Measurements from ENCODE around the gene LCN12.

The LCN12 gene

DNA sequence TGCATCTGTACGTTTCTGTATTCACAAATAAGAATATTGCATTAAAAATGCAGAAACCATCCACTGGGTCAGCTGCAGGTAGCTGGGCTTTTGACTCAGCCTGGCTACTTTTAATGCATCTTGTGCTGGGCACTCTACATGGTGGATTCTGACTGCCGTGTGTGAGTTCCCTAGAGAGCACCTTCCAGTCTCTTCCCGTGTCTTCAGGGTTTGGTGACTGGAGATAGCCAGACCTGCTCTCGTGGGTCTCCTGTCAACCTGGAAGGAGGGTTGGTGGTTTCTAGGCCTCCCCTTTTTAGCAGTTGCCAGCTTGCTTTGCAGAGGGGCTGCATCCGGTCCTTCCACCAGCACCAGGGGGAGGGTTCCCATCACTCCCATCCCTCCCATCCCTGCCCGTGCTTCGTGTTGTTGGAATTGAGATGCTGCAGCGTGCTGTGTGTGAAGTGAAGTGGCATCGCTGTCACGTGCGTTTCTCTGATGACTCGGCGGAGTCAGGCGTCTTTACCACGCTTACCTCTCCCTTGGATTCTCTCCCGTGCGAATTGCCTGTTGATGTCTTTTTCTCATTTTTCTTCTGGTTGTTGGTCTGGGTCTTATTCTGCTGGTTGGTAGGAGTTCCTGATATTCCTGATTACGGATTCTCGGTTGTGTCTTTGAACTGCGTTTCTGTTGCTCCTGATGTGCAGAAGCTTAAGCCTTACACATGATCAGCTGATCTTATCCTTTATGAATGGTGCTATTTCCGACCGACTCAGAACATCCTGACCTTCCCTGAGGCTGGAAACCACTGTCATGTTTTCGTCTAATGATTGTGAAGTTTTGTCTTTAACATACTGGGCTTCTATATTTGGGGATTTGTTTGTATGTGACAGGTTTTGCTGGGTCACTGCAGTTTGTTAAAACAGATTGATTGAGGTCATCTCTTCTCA lies 24.5 kb upstream of the LCN12 start:
- no peak for FAIRE-seq

DNA sequence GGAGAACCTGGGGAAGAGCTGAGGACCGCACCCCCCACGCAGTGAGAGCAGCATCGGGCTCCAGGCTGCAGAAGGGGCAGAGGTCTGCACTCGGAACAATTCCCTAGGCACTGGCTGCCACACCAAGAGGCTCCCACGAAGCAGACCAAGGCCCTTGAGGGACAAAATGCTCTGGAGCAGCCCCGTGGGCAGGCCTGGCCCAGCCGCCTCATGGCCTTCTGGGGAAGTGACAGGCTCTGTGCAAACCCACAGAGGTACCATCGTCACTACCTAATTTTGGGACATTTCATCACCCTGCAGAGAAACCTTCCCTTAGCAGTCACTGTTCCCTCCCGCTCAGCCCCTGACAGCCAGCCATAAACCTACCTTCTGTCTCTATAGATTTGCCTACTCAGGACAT lies 23.5 kb upstream of the LCN12 start:
- FAIRE-seq, result no peak

DNA sequence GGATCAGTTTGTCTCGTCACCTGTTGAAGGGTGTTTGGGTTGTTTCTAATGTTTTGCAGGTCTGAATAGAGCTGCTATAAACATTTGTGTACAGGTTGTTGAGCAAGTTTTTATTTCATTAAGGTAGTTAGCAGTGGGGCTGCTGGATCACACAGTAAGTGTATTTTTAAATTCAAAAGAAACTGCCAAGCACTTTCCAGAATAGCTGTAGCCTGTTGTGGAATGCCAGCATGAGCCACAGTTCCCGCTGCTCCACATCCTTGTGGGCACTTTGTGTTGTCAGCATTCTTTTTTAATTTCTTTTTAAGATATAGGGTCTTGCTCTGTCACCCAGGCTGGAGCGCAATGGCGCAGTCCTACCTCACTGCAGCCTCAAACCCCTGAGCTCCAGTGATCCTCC lies 22.1 kb upstream of the LCN12 start:
- FAIRE-seq, result no peak

DNA sequence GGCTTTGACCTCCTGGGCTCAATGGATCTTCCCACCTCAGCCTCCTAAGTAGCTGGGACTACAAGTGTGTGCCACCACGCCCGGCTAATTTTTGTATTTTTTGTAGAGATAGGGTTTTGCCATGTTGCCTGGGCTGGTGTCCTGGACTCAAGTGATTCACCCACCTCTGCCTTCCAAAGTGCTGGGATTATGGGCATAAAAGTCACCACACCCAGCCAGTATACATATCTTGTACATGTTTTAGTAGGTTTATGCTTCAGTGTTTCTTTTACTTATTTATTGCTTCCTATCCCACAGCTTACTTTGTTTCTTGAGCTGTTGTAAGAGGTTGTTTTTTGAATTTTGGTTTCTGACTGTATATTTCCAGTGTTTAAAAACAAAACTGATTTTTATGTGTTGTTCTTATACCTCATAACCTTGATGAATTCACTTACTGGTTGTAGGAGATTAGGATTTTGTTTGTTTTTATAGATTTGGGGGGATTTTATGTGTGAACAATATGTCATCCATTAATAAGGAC lies 20.4 kb upstream of the LCN12 start:
- no peak for FAIRE-seq

DNA sequence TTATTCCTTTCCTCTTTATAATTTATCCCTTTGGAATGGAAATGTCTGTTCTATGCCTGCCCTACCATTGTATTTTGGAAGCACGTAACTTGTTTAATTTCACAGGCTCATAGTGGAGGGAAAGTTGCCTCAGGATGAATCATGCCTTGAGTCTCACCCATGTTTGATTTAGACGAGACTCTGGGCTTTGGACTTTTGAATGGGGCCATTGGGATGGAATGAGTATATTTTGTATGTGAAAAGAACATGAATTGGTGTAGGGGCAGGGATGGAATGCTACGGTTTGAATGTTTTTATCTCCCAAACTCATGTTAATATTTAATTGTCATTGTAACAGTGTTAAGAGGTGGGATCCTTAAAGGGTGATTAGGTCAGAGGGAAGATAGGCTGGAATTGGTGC lies 17.8 kb upstream of the LCN12 start:
- FAIRE-seq, result no peak

DNA sequence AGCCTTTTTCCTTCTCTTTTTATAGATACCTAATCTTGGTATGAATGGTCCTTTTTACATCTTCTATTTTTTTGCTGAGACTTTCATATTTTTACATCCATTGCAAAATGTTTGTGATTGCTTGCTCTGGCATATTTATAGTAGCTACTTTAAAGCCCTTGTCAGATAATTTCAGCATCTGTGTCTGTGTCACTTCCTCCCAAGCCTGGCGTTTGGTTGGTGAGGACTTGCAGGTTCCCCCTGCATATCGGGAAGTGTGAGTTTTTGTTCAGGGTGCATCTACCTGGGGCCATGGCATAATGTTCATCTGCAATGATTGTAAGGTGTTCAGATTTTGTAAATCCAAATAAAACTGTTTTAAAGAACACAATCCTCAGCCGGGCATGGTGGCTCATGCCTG lies 16.4 kb upstream of the LCN12 start:
- no peak for FAIRE-seq

DNA sequence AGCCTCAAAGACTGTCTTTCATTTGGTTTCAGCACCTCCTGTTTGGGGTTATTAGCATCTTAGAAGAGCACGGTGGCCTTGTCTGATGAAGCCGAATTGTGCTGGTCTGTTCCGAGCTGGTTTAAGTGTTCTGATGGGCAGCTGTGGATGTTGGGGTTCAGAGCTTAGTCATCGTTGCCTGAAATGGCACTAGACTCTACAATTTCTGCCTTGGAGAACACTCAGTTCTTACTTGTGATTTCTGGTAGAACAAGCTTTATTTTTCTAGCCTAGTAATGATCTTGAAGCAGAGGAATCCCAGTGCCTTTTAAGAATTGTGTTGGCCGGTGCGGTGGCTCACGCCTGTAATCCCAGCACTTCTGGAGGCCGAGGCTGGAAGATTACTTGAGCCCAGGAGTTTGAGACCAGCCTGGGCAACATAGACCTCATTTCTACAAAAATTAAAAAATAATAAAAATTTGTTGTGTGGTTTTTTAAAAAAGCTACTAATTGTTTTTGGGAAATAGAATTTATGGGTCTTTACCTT lies 15.4 kb upstream of the LCN12 start:
- no peak for FAIRE-seq

DNA sequence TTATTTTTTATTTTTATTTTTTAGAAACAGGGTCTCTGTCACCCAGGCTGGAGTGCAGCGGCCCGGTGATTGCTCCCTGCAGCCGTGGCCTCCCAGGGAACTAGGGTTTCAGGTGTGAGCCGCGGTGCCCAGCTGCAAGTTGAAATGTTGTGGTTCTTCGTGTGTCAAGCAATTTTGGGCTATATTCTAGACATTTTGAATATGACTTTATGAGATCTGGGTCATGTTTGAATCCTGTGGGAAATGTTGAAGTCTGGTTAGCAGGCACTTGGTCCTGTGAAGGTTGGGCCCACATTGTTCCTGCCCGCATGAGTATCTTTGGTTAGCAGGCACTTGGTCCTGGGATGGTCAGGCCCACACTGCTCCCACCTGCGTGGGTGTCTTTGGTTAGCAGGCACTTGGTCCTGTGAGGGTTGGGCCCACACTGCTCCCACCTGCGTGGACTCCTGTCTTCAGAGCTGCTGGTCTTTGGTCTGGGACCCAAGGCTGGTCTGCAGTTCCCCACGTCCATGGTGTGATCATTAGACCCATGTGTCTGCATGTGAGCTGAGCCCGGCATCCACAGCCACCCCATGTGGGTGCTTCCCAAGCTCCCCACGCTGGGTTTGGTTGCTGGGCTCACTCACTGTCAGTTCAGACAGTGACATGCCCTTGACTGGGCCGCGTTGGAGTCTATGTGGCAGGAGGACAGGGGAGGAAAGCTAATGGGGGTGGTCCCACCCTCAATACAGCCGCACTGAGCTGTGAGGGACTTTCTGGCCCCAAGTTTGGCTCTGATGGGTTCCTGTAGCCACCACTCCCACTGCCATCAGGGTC lies 14.7 kb upstream of the LCN12 start:
- no peak for FAIRE-seq

DNA sequence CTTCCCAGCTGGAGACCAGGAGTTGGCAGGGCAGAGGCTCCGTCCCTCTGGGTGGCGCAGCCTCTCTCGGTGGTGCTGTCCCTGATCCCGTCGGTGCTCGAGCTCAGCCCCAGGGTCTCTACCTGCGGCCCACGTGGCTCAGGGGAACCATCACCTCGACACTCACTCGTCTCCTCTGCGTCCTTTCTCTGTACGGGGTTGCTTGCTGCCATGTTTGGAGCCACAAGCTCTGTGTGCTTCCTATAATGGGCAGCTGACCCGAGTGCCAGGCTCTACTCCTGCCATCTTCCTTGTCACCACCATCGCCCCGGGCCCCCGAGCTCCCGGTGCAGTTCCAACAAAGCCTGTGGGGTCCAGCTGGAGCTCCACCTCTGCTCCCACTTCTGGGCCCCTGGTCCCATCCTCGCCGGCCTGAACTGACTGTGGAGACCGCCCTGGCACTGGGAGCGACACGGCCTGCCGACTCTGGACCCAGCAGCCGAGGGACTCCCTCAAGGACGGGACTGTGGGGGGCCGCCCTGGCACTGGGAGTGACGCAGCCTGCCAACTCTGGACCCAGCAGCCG lies 12.6 kb upstream of the LCN12 start:
- FAIRE-seq, result no peak

DNA sequence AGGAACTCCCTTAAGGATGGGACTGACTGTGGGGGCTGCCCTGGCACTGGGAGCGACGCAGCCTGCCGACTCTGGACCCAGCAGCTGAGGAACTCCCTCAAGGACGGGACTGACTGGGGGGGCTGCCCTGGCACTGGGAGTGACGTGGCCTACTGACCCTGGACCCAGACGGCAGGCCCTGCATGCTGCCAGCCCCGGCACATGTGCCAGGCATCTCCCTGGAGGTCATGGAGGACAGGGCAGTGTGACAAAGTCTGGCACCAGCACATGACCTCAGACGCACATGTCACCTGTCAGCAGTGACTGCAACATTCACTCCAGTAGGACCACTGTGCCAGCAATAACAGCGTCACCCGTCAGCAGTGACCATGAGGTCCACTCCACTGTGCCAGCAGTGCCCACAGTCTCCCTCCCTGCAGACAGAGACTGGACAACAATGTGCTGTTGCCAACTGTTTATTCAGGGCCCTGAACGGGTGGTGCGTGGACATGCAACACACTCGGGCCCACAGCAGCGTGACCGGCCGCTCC lies 12.0 kb upstream of the LCN12 start:
- no peak for FAIRE-seq

DNA sequence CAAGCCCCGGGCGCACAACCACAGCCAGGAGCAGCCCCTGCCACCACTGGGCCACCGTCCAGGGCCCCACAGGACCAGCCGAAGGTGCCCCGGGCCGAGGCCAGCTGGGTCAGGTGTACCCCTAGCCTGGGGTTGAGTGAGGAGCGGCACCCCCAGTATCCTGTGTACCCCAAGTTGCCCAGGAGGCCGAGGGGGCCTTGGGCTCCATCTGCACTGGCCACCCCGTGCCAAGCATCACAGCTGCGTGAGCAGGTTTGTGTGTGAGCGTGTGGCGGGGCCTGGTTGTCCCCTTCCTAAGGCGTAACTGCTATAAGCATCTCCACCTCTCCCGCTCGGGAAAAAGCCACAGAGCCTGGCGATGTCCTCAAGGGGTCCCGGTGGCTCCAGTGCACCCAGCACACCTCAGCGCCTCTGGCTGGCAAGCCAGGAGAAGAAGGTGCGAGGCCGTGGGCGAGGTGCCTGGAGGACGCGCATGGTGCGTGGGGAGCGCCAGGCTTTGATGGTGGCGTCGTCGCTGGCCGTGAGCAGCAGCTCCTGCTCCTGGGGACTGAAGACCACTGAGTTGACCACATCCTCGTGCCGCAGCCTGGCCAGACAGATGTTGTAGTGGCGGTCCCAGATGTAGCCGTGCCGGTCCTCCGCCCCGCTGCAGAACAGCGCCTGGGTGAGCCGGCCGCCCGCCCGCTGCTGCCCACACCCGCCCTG lies 11.4 kb upstream of the LCN12 start:
- no peak for FAIRE-seq

DNA sequence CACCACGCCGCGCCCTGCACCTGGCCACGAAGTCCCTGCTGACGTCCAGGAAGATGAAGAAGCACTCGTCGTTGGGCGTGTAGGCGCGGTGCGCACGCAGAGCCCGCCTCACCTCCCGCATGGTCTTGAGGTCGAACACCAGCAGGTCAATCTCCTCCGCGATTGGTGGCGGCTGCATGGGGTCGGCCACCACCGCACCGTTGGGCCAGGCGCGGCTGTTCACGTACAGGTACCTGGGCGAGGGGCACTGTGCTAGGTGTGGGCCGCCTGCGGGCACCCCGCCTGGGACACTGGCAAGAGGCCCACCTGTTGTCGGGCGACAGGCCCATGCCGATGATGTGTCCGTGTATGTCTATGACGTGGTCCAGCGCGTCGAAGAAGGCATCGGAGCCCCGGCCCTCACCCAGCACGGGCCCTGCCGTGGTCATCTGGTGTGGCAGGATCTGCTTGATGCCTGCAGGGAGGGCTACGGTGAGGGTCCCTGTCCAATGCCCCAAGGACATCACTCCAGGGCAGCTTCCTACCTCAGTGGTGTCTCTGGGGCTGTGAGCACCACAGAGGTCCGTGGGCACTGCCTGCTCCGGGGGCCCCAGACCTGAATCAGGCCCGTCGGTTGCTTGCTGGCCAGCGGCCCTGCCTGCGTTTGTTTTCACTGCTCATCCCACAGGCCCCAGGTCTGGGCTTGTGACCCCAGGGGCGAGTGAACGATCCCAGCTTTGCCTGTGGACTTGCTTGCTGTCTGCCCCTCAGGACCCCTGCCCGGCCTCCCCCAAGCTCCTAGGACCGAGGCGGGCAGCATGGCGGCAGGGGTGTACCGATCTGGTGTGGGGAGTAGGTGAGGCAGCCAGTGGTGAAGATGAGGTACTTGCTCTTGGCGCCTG lies 10.6 kb upstream of the LCN12 start:
- FAIRE-seq, result no peak

DNA sequence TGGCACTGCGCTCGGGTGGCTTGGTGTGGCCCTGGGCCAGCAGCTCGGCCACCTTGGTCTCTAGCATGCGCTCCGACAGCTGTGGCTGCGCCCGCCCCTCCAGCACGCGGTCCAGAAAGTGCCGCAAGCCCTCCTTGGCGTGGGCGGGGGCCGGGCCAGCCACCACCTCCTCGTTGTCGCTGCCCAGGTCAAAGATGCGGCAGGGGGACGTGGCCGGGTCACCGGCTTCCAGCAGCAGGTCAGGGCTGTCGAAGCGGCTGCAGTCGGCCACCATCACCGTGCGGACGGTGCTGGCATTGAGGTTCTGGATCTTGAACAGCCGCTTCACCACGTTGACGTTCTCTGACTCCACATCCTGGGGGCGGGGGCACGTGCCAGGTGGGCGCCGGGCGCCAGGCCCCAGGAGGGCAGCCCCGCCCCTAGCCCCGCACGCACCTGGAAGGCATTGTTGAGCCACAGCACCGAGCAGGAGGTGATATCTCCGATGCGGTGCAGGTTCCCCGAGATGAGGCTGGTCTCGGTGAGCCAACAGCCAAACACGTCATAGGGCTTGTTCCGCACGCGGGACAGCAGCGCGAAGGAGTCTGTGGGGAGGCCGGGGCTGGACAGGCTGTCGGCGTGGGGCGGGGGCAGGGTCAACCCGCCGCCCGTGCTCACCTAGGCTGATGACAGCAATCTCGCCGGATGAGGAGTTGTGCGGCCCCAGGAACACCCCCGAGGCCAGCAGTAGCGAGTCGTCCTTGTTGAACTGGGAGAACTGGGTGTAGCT lies 9.8 kb upstream of the LCN12 start:
- no peak for FAIRE-seq

DNA sequence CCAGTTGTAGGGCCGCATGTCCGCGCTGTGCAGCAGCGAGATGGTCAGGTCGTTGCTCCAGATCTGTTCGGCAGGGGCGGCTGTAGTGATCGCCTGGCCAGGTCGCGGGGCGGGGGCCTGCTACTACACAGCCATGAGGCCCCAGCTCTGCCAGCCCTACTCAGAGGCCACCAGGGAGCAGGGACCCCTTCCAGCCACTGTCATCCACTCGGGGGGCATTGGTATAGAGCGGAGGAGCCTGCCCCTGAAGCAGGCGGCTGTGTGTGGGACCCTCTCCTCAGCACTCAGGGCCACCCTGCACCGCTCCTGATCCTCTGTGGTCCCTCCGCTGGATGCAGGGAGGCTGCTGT lies 9.2 kb upstream of the LCN12 start:
- FAIRE-seq, result no peak

DNA sequence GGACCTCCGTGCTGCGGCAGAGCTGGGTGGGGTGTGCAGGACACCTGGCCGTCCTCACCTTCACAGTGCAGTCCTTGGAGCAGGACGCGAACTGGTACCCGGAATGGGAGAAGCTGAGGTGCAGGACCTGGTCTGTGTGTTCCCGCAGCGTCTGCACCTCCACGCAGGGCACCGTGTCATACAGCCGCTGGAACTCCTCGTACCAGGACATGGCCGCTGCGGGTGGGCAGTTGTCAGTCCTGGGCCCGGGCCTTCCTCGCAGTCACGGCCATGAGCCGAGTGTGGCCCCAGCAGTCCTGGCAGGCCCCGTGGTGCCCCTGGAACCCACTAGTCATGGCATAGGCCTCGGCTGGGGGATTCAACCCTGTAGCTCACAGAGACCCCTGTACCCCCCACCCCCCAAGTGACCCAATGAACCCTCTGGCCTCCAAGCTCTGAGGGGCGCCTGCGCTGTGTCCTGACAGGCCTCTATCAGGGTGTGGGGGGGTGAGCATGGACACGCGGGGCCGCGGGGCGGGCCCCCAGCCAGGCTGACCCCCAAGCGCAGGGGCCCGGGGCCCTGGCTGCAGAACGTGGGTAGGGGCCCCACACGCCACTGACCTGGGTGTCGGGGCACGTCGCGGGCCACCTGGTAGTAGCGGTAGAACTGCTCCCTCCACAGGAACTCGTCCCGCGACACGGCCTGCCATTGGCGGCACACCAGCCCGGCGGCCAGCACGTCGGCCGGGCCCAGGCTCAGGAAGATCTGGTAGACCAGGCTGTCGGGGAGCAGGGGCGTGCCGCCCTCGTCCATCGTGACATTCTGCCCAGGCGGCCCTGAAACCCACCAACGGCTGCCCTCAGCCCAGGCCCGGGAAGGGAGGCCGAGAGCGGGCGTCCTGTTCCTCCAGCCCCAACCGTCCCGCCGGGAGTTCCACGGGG lies 8.5 kb upstream of the LCN12 start:
- FAIRE-seq, result no peak

DNA sequence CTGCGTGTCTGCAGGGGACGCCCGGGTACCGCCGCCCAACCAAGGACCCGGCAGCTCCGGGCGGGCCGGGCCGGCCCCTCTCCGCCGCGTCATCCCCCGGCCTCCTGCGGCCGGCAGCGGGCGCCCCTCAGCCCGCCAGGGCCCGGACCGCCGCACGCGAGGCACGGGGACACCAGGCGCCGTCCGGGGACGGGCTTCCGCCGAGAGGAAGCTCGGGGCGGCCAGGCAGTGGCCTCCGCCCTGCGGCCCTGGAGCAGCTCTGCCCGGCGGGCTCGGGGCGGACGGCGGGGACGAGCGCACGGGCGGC lies 7.9 kb upstream of the LCN12 start:
- FAIRE-seq, result no peak

DNA sequence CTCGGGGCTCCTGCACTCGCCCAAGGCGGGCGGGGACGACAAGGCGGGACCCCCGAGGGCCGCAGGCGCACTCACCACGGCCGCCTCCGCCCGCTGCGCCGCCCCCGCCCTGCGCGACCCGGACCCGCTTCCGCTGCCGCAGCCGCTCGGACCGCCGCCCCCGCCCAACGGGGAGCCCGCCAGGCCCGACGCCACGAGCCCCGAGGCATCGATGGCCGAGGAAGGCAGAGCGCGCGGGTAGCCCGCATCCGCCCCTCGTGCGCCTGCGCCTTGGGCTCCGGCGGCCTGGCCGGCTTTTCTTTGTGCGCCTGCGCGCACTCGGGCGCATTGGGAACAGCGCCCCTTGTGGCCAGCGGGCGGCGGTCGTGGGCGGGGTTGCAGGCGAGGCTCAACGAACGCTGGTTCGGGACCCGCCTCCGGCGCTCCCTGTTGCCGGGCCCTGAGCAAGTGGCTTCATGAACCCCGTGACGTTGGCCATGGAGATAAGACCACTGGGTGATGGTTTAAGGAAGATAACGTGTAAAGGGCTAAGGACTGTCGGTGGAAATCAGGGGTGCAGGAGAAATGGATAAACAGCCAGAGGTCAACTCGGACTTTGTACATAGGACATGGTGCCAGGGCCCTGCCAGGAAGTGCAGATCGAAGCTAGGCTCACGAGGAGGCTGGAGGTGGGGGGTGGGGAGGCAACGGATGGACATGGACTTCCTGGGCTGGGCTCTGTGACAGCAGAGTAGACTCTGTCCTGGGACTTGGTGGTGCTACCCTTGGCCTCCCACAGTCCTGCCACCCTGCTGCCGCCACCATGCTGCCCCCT lies 7.3 kb upstream of the LCN12 start, which contains the start of the genes C8G and FBXW5:
Gene C8G, plus strand, starts transcription at position 725 of the 814 bp plus-strand sequence. Its CDS starts 78 bp downstream, at position 803.
Gene FBXW5, minus strand, starts transcription at position 220 of the 814 bp plus-strand sequence. CDS start 655 bp downstream, outside the sequence.
- no peak for FAIRE-seq
